ENCODE results near the gene LPP.

Gene LPP

GRCh38 chr3:188233320-188233719 is 79.4 kb downstream of the LPP start:
- no peak for DNase-seq
- no peak for ATAC-seq (ENCODE audit: insufficient read depth, low read depth)
- H3K9me3 ChIP-seq (ENCODE audit: insufficient read depth, low read length, severe bottlenecking), result no peaks in the 10 kb centered on the region
- H3K4me2 ChIP-seq (ENCODE audit: insufficient read depth, low read length), result no peak overlapping the region
- no peaks in the 10 kb centered on the region for H4K20me1 ChIP-seq (ENCODE audit: insufficient read depth, low read length)
- no peak for TF ChIP-seq CTCF (IDR thresholded peaks at IDR 0.05; ENCODE audit: borderline replicate concordance, extremely low read depth, low read length, poor library complexity, severe bottlenecking)
- no peak for TF ChIP-seq EZH2 (IDR thresholded peaks at IDR 0.05; ENCODE audit: borderline replicate concordance, low read depth, low read length, severe bottlenecking)
- no peaks in the 10 kb centered on the region for H3K27me3 ChIP-seq (ENCODE audit: insufficient read depth, low read length, poor library complexity)
- no peaks in the 10 kb centered on the region for H3K36me3 ChIP-seq (ENCODE audit: insufficient read depth, low read length)
- H3K9ac ChIP-seq (ENCODE audit: low read depth, low read length), result no peak overlapping the region
- H3K79me2 ChIP-seq (ENCODE audit: insufficient read depth, low read length), result peaks cover 18% of the 10 kb centered on the region; the same call in 1 of the 2 replicates
- no peak overlapping the region for H2AFZ ChIP-seq (ENCODE audit: low read depth, low read length)
- no peak overlapping the region for H3K4me3 ChIP-seq (ENCODE audit: low read depth in 1 of 2, low read length in 2 of 2)
- no peaks in the 10 kb centered on the region for H3K4me1 ChIP-seq (ENCODE audit: insufficient read depth, low read length)
- H3K27ac ChIP-seq (ENCODE audit: low read length), result no peak overlapping the region

- peaks cover 18% of the 10 kb centered on the region; the same call in 1 of the 2 replicates for H3K79me2 ChIP-seq (ENCODE audit: insufficient read depth, low read length)
- no peaks in the 10 kb centered on the region for H4K20me1 ChIP-seq (ENCODE audit: insufficient read depth, low read length)
- no peaks in the 10 kb centered on the region for H3K4me1 ChIP-seq (ENCODE audit: insufficient read depth, low read length)
- no peaks in the 10 kb centered on the region for H3K36me3 ChIP-seq (ENCODE audit: insufficient read depth, low read length)
- H3K4me2 ChIP-seq (ENCODE audit: insufficient read depth, low read length), result no peak overlapping the region
- DNase-seq (no peak), ATAC-seq (ENCODE audit: insufficient read depth, low read depth) (no peak)
- no peak overlapping the region for H3K27ac ChIP-seq (ENCODE audit: low read length)
- no peaks in the 10 kb centered on the region for H3K9me3 ChIP-seq (ENCODE audit: insufficient read depth, low read length, severe bottlenecking)
- TF ChIP-seq CTCF (IDR thresholded peaks at IDR 0.05; ENCODE audit: borderline replicate concordance, extremely low read depth, low read length, poor library complexity, severe bottlenecking) (no peak), EZH2 (IDR thresholded peaks at IDR 0.05; ENCODE audit: borderline replicate concordance, low read depth, low read length, severe bottlenecking) (no peak)
- H3K27me3 ChIP-seq (ENCODE audit: insufficient read depth, low read length, poor library complexity), result no peaks in the 10 kb centered on the region
- no peak overlapping the region for H2AFZ ChIP-seq (ENCODE audit: low read depth, low read length)
- H3K4me3 ChIP-seq (ENCODE audit: low read depth in 1 of 2, low read length in 2 of 2), result no peak overlapping the region
- no peak overlapping the region for H3K9ac ChIP-seq (ENCODE audit: low read depth, low read length)
These were observed 80.2 kb downstream of the LPP start for GRCh38 chr3:188234132-188234531.

- H3K4me3 ChIP-seq (ENCODE audit: low read depth in 1 of 2, low read length in 2 of 2), result no peak overlapping the region
- no peaks in the 10 kb centered on the region for H3K36me3 ChIP-seq (ENCODE audit: insufficient read depth, low read length)
- TF ChIP-seq CTCF (IDR thresholded peaks at IDR 0.05; ENCODE audit: borderline replicate concordance, extremely low read depth, low read length, poor library complexity, severe bottlenecking) (no peak), EZH2 (IDR thresholded peaks at IDR 0.05; ENCODE audit: borderline replicate concordance, low read depth, low read length, severe bottlenecking) (no peak)
- DNase-seq (no peak), ATAC-seq (ENCODE audit: insufficient read depth, low read depth) (no peak)
- H3K9me3 ChIP-seq (ENCODE audit: insufficient read depth, low read length, severe bottlenecking), result no peaks in the 10 kb centered on the region
- H3K27ac ChIP-seq (ENCODE audit: low read length), result no peak overlapping the region
- no peaks in the 10 kb centered on the region for H4K20me1 ChIP-seq (ENCODE audit: insufficient read depth, low read length)
- H3K4me2 ChIP-seq (ENCODE audit: insufficient read depth, low read length), result no peak overlapping the region
- H3K9ac ChIP-seq (ENCODE audit: low read depth, low read length), result no peak overlapping the region
- no peaks in the 10 kb centered on the region for H3K4me1 ChIP-seq (ENCODE audit: insufficient read depth, low read length)
- H3K27me3 ChIP-seq (ENCODE audit: insufficient read depth, low read length, poor library complexity), result no peaks in the 10 kb centered on the region
- no peak overlapping the region for H2AFZ ChIP-seq (ENCODE audit: low read depth, low read length)
- H3K79me2 ChIP-seq (ENCODE audit: insufficient read depth, low read length), result peaks cover 15% of the 10 kb centered on the region; the same call in 1 of the 2 replicates
These were observed 82.3 kb downstream of the LPP start for GRCh38 chr3:188236271-188236670.

- Histone ChIP-seq H3K27me3 (ENCODE audit: insufficient read depth, low read length, poor library complexity) (no peaks in the 10 kb centered on the region), H3K36me3 (ENCODE audit: insufficient read depth, low read length) (no peaks in the 10 kb centered on the region), H3K9me3 (ENCODE audit: insufficient read depth, low read length, severe bottlenecking) (no peaks in the 10 kb centered on the region), H3K27ac (ENCODE audit: low read length) (no peak overlapping the region), H3K79me2 (ENCODE audit: insufficient read depth, low read length) (peaks cover 8% of the 10 kb centered on the region; the same call in 1 of the 2 replicates), H2AFZ (ENCODE audit: low read depth, low read length) (no peak overlapping the region), H3K4me1 (ENCODE audit: insufficient read depth, low read length) (no peaks in the 10 kb centered on the region), H4K20me1 (ENCODE audit: insufficient read depth, low read length) (no peaks in the 10 kb centered on the region), H3K4me3 (ENCODE audit: low read depth in 1 of 2, low read length in 2 of 2) (no peak overlapping the region), H3K9ac (ENCODE audit: low read depth, low read length) (no peak overlapping the region), H3K4me2 (ENCODE audit: insufficient read depth, low read length) (no peak overlapping the region)
- DNase-seq, result no peak
- no peak for TF ChIP-seq EZH2 (IDR thresholded peaks at IDR 0.05; ENCODE audit: borderline replicate concordance, low read depth, low read length, severe bottlenecking)
- no peak for TF ChIP-seq CTCF (IDR thresholded peaks at IDR 0.05; ENCODE audit: borderline replicate concordance, extremely low read depth, low read length, poor library complexity, severe bottlenecking)
- ATAC-seq (ENCODE audit: insufficient read depth, low read depth), result no peak
These were observed 85.1 kb downstream of the LPP start for GRCh38 chr3:188239035-188239434.

Data from DND-41 (cell line).